ENCODE measurements around the gene ETF1.

The ETF1 gene

GRCh38 chr5:138528744-138529469 lies 14.1 kb downstream of the ETF1 start:
- TF ChIP-seq, protein P1, sequence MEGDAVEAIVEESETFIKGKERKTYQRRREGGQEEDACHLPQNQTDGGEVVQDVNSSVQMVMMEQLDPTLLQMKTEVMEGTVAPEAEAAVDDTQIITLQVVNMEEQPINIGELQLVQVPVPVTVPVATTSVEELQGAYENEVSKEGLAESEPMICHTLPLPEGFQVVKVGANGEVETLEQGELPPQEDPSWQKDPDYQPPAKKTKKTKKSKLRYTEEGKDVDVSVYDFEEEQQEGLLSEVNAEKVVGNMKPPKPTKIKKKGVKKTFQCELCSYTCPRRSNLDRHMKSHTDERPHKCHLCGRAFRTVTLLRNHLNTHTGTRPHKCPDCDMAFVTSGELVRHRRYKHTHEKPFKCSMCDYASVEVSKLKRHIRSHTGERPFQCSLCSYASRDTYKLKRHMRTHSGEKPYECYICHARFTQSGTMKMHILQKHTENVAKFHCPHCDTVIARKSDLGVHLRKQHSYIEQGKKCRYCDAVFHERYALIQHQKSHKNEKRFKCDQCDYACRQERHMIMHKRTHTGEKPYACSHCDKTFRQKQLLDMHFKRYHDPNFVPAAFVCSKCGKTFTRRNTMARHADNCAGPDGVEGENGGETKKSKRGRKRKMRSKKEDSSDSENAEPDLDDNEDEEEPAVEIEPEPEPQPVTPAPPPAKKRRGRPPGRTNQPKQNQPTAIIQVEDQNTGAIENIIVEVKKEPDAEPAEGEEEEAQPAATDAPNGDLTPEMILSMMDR (conservative IDR thresholded peaks at IDR 0.05; ENCODE audit: low read length): no peak
- no peak overlapping the region for H3K4me3 ChIP-seq (ENCODE audit: low read length)
- no peak for DNase-seq (ENCODE audit: low read depth)

GRCh38 chr5:138528208-138528607 lies 14.8 kb downstream of the ETF1 start:
- no peak for DNase-seq (ENCODE audit: low read depth)
- H3K4me3 ChIP-seq (ENCODE audit: low read length): no peak overlapping the region
- TF ChIP-seq, protein P1 (conservative IDR thresholded peaks at IDR 0.05; ENCODE audit: low read length): no peak

GRCh38 chr5:138527170-138527569 lies 15.9 kb downstream of the ETF1 start:
- TF ChIP-seq, protein P1 (conservative IDR thresholded peaks at IDR 0.05; ENCODE audit: low read length): peak; percentile 37
- no peak for DNase-seq (ENCODE audit: low read depth)
- no peak overlapping the region for H3K4me3 ChIP-seq (ENCODE audit: low read length)

DNA sequence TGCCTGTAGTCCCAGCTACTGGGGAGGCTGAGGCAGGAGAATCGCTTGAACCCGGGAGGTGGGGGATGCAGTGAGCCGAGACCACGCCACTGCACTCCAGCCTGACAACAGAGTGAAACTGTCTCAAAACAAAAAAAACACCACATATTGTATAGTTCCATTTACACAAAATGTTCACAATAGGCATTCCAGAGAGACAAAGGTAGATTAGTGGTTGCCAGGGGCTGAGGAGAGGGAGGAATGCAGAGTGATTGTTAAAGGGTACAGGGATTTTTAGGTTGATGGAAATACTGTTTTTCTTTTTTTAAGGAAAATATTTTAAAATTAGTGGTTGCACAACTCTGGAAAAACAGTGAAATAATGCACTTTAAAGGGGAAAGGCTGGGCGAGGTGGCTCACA lies 19.6 kb downstream of the ETF1 start:
- H3K4me3 ChIP-seq (ENCODE audit: low read length): no peak overlapping the region
- TF ChIP-seq, protein P1 (conservative IDR thresholded peaks at IDR 0.05; ENCODE audit: low read length): no peak
- no peak for DNase-seq (ENCODE audit: low read depth)

DNA sequence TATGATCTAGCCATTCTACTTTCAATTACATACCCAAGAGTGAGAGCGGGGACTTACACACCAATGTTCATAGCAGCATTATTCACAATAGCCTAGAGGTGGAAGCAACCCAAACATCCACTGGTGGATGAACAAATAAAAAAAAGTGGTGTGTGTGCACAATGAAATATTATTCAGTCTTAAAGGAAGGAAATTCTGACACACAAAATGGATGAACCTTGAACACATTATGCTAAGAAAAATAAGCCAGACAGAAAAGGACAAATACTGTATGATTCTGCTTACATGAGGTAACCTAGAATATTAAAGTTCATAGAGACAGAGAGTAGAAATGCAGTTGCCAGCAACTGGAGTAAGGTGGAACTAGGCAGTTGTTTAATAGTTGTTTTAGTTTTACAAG lies 22.1 kb downstream of the ETF1 start:
- no peak for DNase-seq (ENCODE audit: low read depth)
- TF ChIP-seq, protein P1 (conservative IDR thresholded peaks at IDR 0.05; ENCODE audit: low read length): no peak
- H3K4me3 ChIP-seq (ENCODE audit: low read length): no peak overlapping the region

- no peak for DNase-seq (ENCODE audit: low read depth)
- no peak overlapping the region for H3K4me3 ChIP-seq (ENCODE audit: low read length)
- TF ChIP-seq, protein P1 (conservative IDR thresholded peaks at IDR 0.05; ENCODE audit: low read length): no peak
Measured at GRCh38 chr5:138517437-138517836, 25.6 kb downstream of the ETF1 start.

GRCh38 chr5:138515556-138516245 lies 27.3 kb downstream of the ETF1 start:
- TF ChIP-seq, protein P1 (conservative IDR thresholded peaks at IDR 0.05; ENCODE audit: low read length): no peak
- no peak overlapping the region for H3K4me3 ChIP-seq (ENCODE audit: low read length)
- no peak for DNase-seq (ENCODE audit: low read depth)
